HEK293T (cell line): Measurements from ENCODE around the gene AQP5.

Source experiments
- CTCF ChIA-PET: fragments of 350-600 bp; formaldehyde crosslinking; extraction: SDS; loops from one replicate; lab custom pipeline; 2021; ENCODE audit warnings: antibody characterized with exemption, inconsistent platforms; lab: Yijun Ruan, JAX
- POLR2A ChIA-PET: fragments of 350-600 bp; formaldehyde crosslinking; extraction: SDS; loops from one replicate; lab custom pipeline; 2020; ENCODE audit warnings: antibody characterized with exemption, inconsistent platforms; lab: Yijun Ruan, JAX
- DNase-seq: peaks from one replicate; pipeline ENCODE4 v3.0.0; 2012; ENCODE audit warnings: mixed read lengths; ENCODE audit errors: extremely low spot score
- ARNT ChIP-seq: fragments of 450-650 bp; IDR thresholded peaks from 2 replicates; pipeline ENCODE4 v1.6.1; 2017; ENCODE audit warnings: mild to moderate bottlenecking
- BHLHE40 ChIP-seq: fragments of 450-650 bp; IDR thresholded peaks from 2 replicates; pipeline ENCODE4 v1.6.1; 2016; ENCODE audit warnings: mild to moderate bottlenecking, moderate library complexity, borderline replicate concordance
- CTBP1 ChIP-seq: fragments of 450-650 bp; IDR thresholded peaks from 2 replicates; pipeline ENCODE4 v1.6.1; 2016; ENCODE audit warnings: borderline replicate concordance
- ELF4 ChIP-seq: fragments of 450-650 bp; IDR thresholded peaks from 2 replicates; pipeline ENCODE4 v1.6.1; 2017; ENCODE audit warnings: antibody characterized with exemption
- FOXA1 ChIP-seq: fragments of 450-650 bp; IDR thresholded peaks from 2 replicates; pipeline ENCODE4 v1.6.1; 2016; ENCODE audit warnings: mild to moderate bottlenecking
- FOXK2 ChIP-seq: fragments of 450-650 bp; IDR thresholded peaks from 2 replicates; pipeline ENCODE4 v1.6.1; 2016; ENCODE audit warnings: mild to moderate bottlenecking
- FOXM1 ChIP-seq: fragments of 450-650 bp; IDR thresholded peaks from 2 replicates; pipeline ENCODE4 v1.6.1; 2017; ENCODE audit warnings: mild to moderate bottlenecking, borderline replicate concordance
- HDGF ChIP-seq: fragments of 450-650 bp; IDR thresholded peaks from 2 replicates; pipeline ENCODE4 v1.6.1; 2017; ENCODE audit warnings: antibody characterized with exemption, borderline replicate concordance
- L3MBTL2 ChIP-seq: fragments of 450-650 bp; conservative IDR thresholded peaks from 2 replicates; pipeline ENCODE4 v1.6.1; 2016; ENCODE audit warnings: mild to moderate bottlenecking
- LEF1 ChIP-seq: fragments of 450-650 bp; IDR thresholded peaks from 2 replicates; pipeline ENCODE4 v1.6.1; 2017; ENCODE audit warnings: mild to moderate bottlenecking, borderline replicate concordance
- NFRKB ChIP-seq: fragments of 450-650 bp; IDR thresholded peaks from 2 replicates; pipeline ENCODE4 v1.6.1; 2016; ENCODE audit warnings: mild to moderate bottlenecking, moderate library complexity
- PKNOX1 ChIP-seq: fragments of 450-650 bp; IDR thresholded peaks from 2 replicates; pipeline ENCODE4 v1.6.1; 2016
- SP1 ChIP-seq: fragments of 450-650 bp; IDR thresholded peaks from 2 replicates; pipeline ENCODE4 v1.6.1; 2017
- SUZ12 ChIP-seq: fragments of 450-650 bp; IDR thresholded peaks from 2 replicates; pipeline ENCODE4 v1.6.1; 2016; ENCODE audit warnings: mild to moderate bottlenecking
- TARDBP ChIP-seq: fragments of 450-650 bp; IDR thresholded peaks from 2 replicates; pipeline ENCODE4 v1.6.1; 2016
- ZNF384 ChIP-seq: fragments of 450-650 bp; IDR thresholded peaks from 2 replicates; pipeline ENCODE4 v1.6.1; 2016

AQP5 gene

GRCh38 chr12:49936925-49937324 lies 24.7 kb upstream of the AQP5 start:
- ChIA-PET CTCF (interaction anchor here (1.3 kb wide), 1 partner anchor 8 kb away, joined by 9 read pairs; no protein-coding TSS in a partner anchor), POLR2A (no interaction called here)
- no peak for DNase-seq
- TF ChIP-seq FOXA1: no peak
- no peak for TF ChIP-seq BHLHE40
- TF ChIP-seq TARDBP: no peak
- no peak for TF ChIP-seq CTBP1
- TF ChIP-seq FOXM1: no peak
- TF ChIP-seq PKNOX1: no peak
- no peak for TF ChIP-seq FOXK2
- TF ChIP-seq SP1: no peak
- no peak for TF ChIP-seq ZNF384
- no peak for TF ChIP-seq HDGF
- TF ChIP-seq NFRKB: no peak
- no peak for TF ChIP-seq ELF4
- no peak for TF ChIP-seq ARNT
- no peak for TF ChIP-seq SUZ12
- no peak for TF ChIP-seq L3MBTL2
- TF ChIP-seq LEF1: no peak

- DNase-seq: no peak
- TF ChIP-seq CTBP1: no peak
- no peak for TF ChIP-seq L3MBTL2
- no peak for TF ChIP-seq ELF4
- no peak for TF ChIP-seq NFRKB
- TF ChIP-seq LEF1: no peak
- CTCF ChIA-PET: interaction anchor here (1.3 kb wide), 1 partner anchor 8 kb away, joined by 9 read pairs; no protein-coding TSS in a partner anchor
- POLR2A ChIA-PET: no interaction called here
These were observed 23.9 kb upstream of the AQP5 start for GRCh38 chr12:49937639-49938300.

GRCh38 chr12:49939307-49939706 lies 22.4 kb upstream of the AQP5 start:
- ChIA-PET CTCF (interaction anchor here (1.2 kb wide), 1 partner anchor 28 kb away, joined by 6 read pairs; no protein-coding TSS in a partner anchor), POLR2A (no interaction called here)

GRCh38 chr12:49939707-49940106 lies 22.0 kb upstream of the AQP5 start:
- ChIA-PET POLR2A (no interaction called here), CTCF (interaction anchor here (0.7 to 1.2 kb wide), 2 partner anchors 22 to 27 kb away, joined by 6 to 7 read pairs; no protein-coding TSS in a partner anchor)
- TF ChIP-seq HDGF: no peak
- TF ChIP-seq CTBP1: no peak
- TF ChIP-seq NFRKB: no peak
- no peak for TF ChIP-seq ZNF384
- no peak for TF ChIP-seq SP1
- TF ChIP-seq BHLHE40: no peak
- TF ChIP-seq ELF4: no peak
- TF ChIP-seq FOXA1: no peak
- no peak for TF ChIP-seq TARDBP
- no peak for TF ChIP-seq LEF1
- TF ChIP-seq SUZ12: no peak
- TF ChIP-seq PKNOX1: no peak
- TF ChIP-seq FOXK2: no peak
- no peak for TF ChIP-seq ARNT
- TF ChIP-seq FOXM1: no peak
- TF ChIP-seq L3MBTL2: no peak

More at GRCh38 chr12:49939307-49939706, 22.4 kb upstream of the AQP5 start:
- TF ChIP-seq SUZ12 (no peak), FOXK2 (no peak), ELF4 (no peak), FOXM1 (no peak), CTBP1 (no peak), LEF1 (no peak), SP1 (no peak), HDGF (no peak), ZNF384 (no peak), NFRKB (no peak), ARNT (no peak), TARDBP (no peak), FOXA1 (no peak)
- DNase-seq: no peak

GRCh38 chr12:49941556-49942511 lies 19.8 kb upstream of the AQP5 start:
- no peak for DNase-seq
- TF ChIP-seq HDGF (no peak), FOXK2 (no peak), ARNT (no peak), FOXM1 (no peak), NFRKB (no peak), SP1 (no peak), PKNOX1 (no peak), LEF1 (no peak), ZNF384 (no peak), FOXA1 (no peak), L3MBTL2 (no peak), ELF4 (no peak), TARDBP (no peak), BHLHE40 (no peak), SUZ12 (no peak), CTBP1 (no peak)
- CTCF ChIA-PET: interaction anchor here (1.3 to 2.0 kb wide), 3 partner anchors 25 to 164 kb away, joined by 4 to 5 read pairs (median 5); no protein-coding TSS in a partner anchor
- POLR2A ChIA-PET: interaction anchor here (0.6 to 1.0 kb wide), 2 partner anchors 98 to 99 kb away, joined by 3 to 4 read pairs; partner anchors contain the start of gene BCDIN3D

More at GRCh38 chr12:49939707-49940106, 22.0 kb upstream of the AQP5 start:
- no peak for DNase-seq
